Amniotic epithelial cell (primary cell): ENCODE data around the gene PPDPF.
"Not testable (repeated sequence)": the region's sequence is repeated elsewhere in the genome, so short reads cannot be mapped to it uniquely, and the experiment has no call there.

ENCODE experiments used
- DNase-seq: peaks from one replicate; pipeline ENCODE4 v3.0.0-alpha.2; 2010; ENCODE audit warnings: low read depth

PPDPF gene

DNA sequence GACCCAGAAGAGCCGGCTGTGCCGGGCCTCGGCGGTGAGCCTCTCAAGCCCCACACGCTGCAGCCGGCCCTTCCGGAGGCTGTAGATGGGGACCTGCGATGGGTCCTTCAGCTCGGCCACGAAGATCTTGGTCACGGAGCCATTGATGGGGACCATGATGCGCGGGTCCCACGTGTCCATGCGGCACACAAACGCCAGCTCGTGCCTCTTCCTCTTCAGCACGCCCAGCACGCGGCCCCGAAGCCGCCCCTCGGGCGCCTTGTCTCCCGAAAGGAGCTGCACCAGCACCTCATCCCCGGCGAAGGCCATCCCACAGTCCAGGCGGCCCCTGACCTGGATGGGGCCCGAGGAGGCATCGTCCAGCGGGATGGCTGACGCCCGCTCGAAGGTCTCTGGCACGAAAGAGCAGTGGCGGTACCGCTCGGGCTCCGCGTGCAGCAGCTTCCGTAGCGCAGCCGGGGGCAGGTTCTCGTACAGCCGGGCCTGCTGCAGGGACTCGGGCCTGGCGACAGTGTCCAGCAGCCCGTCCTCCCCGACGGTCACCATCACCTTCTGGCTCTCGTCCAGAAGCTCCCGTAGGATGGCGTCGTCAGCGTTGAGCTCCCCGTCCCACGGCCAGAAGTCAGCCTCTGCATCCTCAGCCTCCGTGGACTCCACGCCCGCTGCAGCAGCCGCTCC, 44.6 kb downstream of the PPDPF start:
- DNase-seq = no peak

DNA sequence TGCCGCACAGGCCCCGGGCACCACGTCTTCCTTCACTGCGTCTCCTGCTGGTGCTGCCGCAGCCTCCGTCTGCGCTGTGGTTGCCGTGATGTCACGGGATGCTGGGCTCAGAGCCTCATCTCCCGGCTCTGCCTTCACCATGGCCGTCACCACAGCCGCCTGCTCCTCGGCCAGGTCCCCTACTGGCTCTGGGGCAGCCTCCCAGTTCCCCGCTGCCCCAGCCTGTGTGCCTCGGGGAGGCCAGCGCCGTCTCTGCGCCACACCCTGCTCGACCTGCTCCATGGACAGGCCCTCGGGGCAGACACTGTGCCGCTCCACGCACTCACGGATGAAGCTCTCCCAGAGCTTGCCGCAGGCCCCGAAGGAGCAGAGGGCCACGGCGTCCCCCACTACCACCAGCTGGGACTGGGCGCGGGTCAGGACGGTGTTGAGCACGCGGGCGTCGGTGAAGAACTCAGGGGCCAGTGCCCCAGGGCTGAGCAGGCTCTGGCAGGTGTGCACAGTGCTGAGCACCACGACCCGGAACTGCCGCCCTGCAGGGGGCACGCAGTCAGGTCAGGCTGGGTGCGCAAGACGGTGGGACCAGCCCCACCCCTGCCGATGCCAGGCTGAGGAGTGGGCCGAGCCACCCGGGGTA, 45.3 kb downstream of the PPDPF start:
- no peak for DNase-seq

DNA sequence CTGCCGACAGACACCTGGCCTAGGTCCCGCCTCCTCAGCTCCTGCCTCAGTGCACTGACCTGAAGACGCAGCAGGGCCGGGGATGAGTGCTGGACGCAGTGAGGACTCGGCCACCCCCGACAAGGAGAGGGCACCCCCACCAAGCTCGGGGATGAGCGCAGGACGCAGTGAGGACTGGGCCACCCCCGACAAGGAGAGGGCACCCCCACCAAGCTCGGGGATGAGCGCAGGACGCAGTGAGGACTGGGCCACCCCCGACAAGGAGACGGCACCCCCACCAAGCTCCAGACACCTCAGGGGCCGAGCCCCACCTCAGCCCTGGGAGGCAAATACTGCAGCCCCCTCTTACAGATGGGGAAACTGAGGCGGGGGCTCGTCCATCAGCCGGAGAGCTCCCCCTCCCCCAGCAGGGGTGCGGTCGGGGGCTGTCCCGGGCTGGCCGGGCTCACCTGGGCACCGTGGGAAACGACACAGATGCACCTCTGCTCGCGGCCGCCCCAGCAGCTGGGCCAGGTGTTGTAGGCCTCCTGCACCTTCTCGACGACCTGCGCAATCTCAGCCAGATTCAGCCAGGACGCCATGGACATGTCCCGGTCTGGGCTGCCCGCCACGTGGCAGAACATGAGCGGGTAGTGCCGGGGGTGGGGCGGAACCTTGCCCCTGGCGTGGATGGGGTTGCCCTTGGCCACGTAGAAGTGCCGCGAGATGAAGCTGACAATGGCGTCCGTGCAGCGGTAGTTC, 46.0 kb downstream of the PPDPF start:
- DNase-seq = no peak

DNA sequence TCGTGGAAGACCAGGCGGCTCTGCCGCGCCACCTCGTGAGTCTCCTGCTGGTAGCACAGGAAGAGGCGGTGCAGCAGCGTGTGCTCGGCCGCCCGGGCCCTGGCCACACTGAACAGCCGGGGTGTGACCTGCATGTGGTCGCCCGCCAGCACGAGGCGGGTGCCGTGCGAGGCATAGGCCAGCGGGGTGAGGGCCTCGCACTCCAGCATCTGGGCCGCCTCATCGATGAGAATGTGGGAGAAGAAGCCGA, 46.5 kb downstream of the PPDPF start:
- DNase-seq = no peak

DNA sequence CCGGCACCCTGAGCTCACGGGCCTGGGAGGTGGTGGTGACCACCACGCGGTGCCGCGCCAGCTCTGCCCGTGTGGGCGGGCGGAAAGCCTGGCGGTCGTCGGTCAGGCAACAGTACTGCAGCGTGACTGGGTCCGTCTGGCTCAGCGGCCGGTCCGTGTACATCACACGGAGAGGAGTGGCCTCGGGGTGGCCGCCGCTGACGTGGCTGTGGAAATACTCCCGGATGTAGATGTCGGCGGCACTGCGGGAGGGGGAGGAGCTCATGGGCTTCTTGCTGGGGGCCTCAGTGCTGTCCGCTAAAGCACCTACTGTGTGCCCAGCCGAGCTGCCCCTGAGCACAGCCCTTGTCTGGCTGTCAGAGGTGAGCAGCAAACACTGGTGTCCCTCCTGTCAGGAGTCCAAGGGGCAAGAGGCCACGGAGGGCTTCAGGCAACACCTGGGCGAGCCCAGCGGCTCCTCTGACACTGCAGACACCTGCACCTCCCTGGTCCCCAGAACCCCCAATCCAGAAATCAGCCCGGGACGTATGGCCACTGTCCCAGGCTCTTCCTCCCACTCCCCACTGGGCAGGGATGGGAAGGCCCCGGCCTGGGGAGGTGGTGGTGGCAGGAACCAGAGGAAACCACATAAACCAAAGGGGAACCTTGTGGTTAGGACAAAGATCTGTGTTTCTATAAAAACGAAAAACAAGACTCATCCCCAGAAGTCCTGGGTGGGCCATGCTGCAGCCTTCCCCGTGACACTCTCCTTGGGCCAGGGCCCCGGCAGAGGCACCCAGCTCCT, 47.0 kb downstream of the PPDPF start:
- DNase-seq = peak; percentile 52

DNA sequence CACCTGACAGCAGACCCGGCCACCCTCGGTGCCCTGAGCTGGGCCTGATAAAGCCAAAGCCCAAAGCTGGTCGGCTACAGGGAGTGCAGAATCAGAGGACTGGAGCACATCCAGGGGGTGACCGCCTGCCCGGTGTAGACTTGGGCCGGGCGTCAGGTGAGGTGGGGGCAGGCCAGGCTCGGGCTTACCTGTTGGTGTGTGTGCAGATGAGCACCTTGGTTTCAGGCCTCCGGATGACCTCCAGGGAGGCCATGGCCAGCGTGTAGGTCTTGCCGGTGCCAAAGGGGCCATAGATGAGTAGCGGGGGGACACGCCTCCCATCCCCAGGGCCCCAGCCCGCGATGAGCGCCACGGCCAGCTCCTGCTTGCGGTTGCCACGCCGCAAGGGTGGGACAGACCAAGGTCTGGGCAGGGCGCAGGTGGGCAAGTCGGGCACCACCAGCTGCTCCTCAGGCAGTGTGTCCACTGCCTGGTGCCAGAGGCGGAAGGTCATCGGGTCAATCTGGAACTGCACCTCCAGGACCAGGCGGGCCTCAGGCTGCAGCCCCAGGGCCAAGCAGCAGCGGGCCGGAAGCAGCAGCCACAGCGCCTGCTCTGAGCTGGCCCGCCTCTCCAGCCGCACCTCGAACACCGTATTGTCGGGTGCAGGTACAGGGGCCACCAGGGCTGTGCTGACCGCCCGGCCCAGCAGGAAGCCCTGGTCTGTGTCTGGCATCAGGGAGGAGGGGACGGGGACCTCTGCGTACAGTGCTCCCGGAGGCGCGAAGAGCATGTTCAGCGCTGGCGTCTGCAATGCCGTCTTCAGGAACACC, 47.8 kb downstream of the PPDPF start:
- DNase-seq = no peak

DNA sequence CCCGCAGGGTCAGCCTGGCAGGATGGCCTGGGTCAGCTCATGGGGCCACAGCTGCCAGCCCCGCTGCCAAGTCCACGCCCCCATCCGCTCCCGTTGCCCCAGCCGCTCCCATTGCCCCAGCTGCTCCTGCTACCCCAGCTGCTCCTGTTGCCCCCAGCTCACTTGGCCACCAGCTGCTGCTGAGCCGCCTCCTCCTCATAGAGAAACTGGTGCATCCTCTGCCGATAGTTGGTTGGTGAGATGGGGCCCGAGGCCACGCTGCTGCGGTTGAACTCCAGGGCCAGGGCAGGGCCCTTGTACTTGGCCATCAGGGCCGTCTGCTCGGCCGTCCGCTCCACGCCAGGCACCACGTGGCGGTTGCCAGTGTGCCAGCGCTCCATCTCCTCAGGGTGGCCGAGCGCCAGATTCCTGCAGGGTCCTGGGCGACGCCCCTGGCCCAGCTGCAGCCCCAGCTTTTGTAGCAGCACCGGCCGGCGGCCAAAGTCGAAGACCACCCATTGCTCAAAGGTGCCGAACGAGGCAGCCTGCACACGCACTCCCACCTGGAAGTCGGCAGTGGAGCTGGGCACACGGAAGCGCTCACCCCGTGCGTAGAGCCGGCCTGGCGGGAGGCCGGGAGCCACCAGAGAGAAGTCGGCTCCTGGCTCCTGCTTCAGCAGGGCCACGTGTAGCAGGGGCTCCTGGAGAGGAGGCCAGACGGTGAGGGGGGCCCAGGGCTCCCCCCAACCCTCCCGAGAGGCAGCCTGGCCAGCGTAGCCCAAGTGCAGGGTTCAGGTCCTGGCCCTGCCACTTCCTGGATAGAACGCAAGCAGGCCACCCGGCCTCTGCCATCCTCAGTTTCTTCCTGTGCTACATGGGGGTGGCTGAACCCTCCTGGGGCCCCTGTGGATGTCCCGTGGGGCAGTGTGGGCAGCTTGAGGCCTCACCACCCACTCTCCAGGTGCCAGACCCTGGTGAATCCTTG, 48.7 kb downstream of the PPDPF start:
- DNase-seq = no peak

DNA sequence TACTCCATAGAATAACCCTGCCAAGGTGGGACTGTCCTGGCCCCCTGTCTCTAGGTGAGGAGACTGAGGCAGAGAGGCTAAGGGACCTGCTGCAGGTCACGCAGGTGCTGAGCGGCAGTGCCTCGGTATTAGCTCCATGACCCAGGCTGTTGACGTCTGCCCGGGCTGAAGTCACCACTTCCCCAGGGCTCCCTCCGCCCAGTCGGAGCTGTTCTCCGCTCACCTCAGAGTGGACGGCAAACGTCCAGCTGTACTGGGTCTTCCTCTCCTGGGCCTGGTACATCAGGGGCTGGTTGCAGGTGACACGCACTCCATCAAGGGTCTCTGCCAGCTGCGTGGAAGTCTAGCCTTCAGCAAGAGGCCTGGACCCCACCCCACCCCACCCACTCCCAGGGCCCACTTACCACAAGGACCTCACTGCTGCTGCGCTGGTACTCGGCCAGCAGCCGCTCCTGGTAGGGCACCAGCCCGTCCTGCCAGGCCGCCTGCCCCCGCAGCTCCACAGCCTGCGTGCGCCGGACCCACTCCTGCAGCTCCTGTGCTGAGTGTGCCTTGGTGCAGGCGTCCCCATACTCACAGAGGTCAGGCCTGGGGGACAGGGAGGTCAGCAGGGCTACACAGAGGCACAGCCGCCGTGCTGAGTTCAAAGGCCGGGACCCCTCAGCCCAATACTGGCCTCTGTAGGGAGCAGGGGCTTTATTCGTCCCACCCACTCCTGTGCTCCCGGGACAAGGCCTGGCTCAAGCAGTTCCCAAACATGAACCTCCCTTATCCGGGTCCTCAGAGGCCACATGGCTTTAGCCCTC, 49.9 kb downstream of the PPDPF start:
- DNase-seq = no peak

DNA sequence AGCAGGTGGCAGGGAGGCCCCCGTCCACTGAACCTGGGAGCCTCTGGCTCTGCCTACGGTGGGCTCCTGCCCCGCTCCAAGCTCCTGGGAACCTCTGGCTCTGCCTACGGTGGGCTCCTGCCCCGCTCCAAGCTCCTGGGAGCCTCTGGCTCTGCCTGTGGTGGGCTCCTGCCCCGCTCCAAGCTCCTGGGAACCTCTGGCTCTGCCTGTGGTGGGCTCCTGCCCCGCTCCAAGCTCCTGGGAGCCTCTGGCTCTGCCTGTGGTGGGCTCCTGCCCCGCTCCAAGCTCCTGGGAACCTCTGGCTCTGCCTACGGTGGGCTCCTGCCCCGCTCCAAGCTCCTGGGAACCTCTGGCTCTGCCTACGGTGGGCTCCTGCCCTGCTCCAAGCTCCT, 50.5 kb downstream of the PPDPF start:
- not testable (repeated sequence) for DNase-seq
